ENCODE measurements around the gene HMGB1.

Gene HMGB1

DNA sequence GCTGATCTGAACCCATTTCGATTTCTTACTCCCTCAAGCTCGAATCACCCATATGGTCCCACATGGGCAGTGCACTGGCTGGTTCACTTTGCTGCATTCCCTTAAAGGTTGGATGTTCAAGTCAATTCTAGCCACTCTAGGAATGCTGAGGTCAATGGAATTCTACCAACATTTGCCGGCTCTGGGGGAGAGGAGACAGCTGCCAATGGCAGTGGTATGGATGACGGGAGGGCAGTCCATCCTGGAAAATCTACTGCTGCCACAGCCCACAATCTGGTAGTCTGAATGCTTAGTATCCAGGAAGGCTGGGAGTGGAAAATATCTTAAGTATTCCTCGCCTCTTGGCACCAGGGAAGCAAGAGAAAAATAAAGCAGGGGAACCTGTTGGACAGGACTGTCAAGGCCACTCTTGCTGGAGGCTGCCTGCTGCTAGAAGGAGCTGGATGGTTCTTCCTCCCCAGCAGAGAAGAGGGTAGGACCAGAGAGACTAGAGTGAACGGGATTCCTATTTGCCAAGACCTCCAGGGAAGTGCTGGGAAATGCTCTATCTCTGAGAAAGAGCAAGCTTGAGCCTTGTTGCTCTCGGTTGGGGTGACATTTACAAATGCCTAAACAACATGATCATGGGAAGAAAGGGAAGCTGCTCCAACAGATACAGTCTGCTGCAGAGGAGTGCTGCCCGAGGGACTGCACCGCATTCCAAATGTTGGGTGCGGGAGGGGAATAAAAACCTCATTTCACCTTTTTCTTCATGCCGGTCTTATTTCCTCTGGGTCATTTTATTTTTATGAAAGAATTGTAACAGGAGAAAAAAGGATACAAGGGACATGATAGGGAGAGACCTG lies 20.7 kb upstream of the HMGB1 start:
- Histone ChIP-seq H3K9ac (ENCODE audit: low read length) (no peak overlapping the region), H3K4me1 (ENCODE audit: insufficient read depth, low read length) (no peaks in the 10 kb centered on the region), H3K36me3 (ENCODE audit: insufficient read depth, low read length) (no peaks in the 10 kb centered on the region), H3K27me3 (ENCODE audit: control insufficient read depth in 1 of 2, insufficient read depth in 2 of 2, low read length in 2 of 2) (no peaks in the 10 kb centered on the region), H3K9me3 (ENCODE audit: low read length) (no peaks in the 10 kb centered on the region), H3K27ac (ENCODE audit: low read depth, low read length) (no peak overlapping the region), H3K4me3 (ENCODE audit: low read depth in 1 of 2, low read length in 2 of 2) (no peak overlapping the region)

DNA sequence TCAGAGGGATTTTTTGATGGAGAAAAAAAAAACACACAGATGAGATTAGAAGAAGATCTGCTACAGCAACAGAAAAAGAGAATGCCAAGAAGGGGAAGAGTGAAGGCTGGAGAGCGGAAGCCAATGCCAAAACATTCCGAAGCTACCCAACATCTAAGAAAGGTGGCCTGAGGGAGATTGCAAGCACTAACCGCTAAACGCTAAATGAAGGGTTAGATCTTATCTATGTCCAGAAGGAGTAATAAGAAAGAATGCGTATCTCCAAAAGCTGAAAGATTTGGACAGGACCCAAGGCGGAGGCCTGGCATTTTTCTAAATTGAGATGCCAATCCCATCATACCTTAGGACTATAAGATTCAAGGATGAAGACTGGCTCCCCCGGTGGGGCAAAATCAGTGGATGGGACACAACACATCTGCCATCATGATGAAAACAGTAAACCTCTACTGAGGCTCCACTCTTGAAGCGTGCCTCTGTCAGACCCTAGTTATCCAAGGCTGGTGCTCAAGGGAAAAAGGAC lies 15.6 kb upstream of the HMGB1 start:
- Histone ChIP-seq H3K27ac (ENCODE audit: low read depth, low read length) (no peak overlapping the region), H3K36me3 (ENCODE audit: insufficient read depth, low read length) (no peaks in the 10 kb centered on the region), H3K4me1 (ENCODE audit: insufficient read depth, low read length) (no peaks in the 10 kb centered on the region)

DNA sequence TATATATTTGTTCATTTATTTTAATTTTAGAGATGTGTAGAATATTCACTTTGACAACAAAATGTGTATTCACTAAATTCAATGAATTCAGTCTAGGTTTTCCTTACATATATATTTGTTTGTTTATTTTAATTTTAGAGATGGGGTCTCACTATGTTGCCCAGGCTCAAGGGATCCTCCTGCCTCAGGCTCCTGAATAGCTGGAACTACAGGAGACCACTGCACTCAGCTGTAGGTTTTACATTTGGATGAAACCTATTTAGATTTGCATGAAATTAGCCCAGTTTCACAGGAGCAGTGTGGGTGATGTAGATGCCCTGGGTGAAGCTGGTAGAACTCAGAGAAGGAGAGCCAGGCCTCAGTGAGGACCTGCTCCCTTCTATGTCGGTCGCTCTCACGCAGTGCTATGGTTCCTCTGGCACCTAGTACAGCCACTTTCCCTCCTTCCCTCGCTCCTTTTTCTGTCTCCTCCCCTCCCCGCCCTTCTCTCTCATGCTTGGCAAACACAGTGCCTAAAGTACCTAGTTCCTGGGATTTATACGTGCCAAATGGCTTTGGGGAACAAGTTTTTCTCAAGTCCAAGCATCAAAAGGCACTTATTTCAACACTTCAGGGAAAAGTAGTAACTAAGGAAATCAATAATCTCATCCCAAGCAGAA lies 14.7 kb upstream of the HMGB1 start:
- Histone ChIP-seq H3K27ac (ENCODE audit: low read depth, low read length) (no peak overlapping the region), H3K9ac (ENCODE audit: low read length) (no peak overlapping the region), H3K9me3 (ENCODE audit: low read length) (no peaks in the 10 kb centered on the region), H3K4me1 (ENCODE audit: insufficient read depth, low read length) (no peaks in the 10 kb centered on the region), H3K36me3 (ENCODE audit: insufficient read depth, low read length) (no peaks in the 10 kb centered on the region), H3K27me3 (ENCODE audit: control insufficient read depth in 1 of 2, insufficient read depth in 2 of 2, low read length in 2 of 2) (no peaks in the 10 kb centered on the region), H3K4me3 (ENCODE audit: low read depth in 1 of 2, low read length in 2 of 2) (no peak overlapping the region)

More for the DNA sequence above, 15.6 kb upstream of the HMGB1 start:
- H3K9me3 ChIP-seq (ENCODE audit: low read length): no peaks in the 10 kb centered on the region
- no peak overlapping the region for H3K4me3 ChIP-seq (ENCODE audit: low read depth in 1 of 2, low read length in 2 of 2)
- H3K27me3 ChIP-seq (ENCODE audit: control insufficient read depth in 1 of 2, insufficient read depth in 2 of 2, low read length in 2 of 2): no peaks in the 10 kb centered on the region
- no peak overlapping the region for H3K9ac ChIP-seq (ENCODE audit: low read length)

DNA sequence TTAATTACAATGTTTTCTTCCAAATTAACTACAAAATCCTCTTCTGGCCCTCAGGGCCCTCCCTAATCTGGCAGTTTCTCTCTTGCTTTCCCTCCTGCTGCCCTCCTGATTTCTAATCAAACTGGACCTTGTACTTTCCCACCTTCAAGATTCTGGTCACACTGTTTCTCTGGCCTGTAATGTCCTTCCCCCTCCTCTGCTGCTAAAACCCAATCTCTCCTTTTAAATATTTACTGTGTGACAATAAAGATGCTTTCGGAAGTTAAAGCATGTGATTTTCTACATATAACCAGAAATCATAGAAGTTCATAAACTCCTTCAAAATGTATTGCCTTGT lies 14.1 kb upstream of the HMGB1 start:
- no peaks in the 10 kb centered on the region for H3K4me1 ChIP-seq (ENCODE audit: insufficient read depth, low read length)
- H3K4me3 ChIP-seq (ENCODE audit: low read depth in 1 of 2, low read length in 2 of 2): no peak overlapping the region
- no peaks in the 10 kb centered on the region for H3K36me3 ChIP-seq (ENCODE audit: insufficient read depth, low read length)
- no peak overlapping the region for H3K27ac ChIP-seq (ENCODE audit: low read depth, low read length)
- no peak overlapping the region for H3K9ac ChIP-seq (ENCODE audit: low read length)
- no peaks in the 10 kb centered on the region for H3K9me3 ChIP-seq (ENCODE audit: low read length)
- H3K27me3 ChIP-seq (ENCODE audit: control insufficient read depth in 1 of 2, insufficient read depth in 2 of 2, low read length in 2 of 2): no peaks in the 10 kb centered on the region

- Histone ChIP-seq H3K4me3 (ENCODE audit: low read depth in 1 of 2, low read length in 2 of 2) (no peak overlapping the region), H3K27me3 (ENCODE audit: control insufficient read depth in 1 of 2, insufficient read depth in 2 of 2, low read length in 2 of 2) (no peaks in the 10 kb centered on the region), H3K36me3 (ENCODE audit: insufficient read depth, low read length) (no peaks in the 10 kb centered on the region), H3K4me1 (ENCODE audit: insufficient read depth, low read length) (no peaks in the 10 kb centered on the region), H3K9ac (ENCODE audit: low read length) (no peak overlapping the region), H3K27ac (ENCODE audit: low read depth, low read length) (no peak overlapping the region), H3K9me3 (ENCODE audit: low read length) (no peaks in the 10 kb centered on the region)
Measured at GRCh38 chr13:30479154-30479882, 13.6 kb upstream of the HMGB1 start.

GRCh38 chr13:30477346-30478195 lies 11.8 kb upstream of the HMGB1 start:
- no peak overlapping the region for H3K9ac ChIP-seq (ENCODE audit: low read length)
- H3K27ac ChIP-seq (ENCODE audit: low read depth, low read length): no peak overlapping the region
- H3K9me3 ChIP-seq (ENCODE audit: low read length): no peaks in the 10 kb centered on the region
- no peaks in the 10 kb centered on the region for H3K27me3 ChIP-seq (ENCODE audit: control insufficient read depth in 1 of 2, insufficient read depth in 2 of 2, low read length in 2 of 2)
- no peaks in the 10 kb centered on the region for H3K4me1 ChIP-seq (ENCODE audit: insufficient read depth, low read length)
- H3K36me3 ChIP-seq (ENCODE audit: insufficient read depth, low read length): no peaks in the 10 kb centered on the region
- no peak overlapping the region for H3K4me3 ChIP-seq (ENCODE audit: low read depth in 1 of 2, low read length in 2 of 2)

DNA sequence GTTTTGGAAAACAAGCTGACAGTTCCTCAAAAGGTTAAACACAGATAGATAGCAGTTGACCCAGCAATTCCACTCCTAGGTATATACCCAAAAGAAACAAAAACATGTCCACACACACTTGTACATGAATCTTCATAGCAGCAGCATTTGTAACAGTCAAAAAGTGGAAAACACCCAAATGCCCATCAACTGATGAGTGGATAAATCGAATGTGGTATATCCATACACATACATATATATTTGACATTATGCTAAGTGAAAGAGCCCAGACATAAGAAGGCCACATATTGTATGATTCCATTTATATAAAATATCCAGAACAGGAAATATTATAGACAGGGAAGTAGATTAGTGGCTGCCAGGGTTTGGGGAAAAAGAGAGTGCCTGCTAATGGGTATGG lies 7.9 kb upstream of the HMGB1 start:
- H3K27ac ChIP-seq (ENCODE audit: low read depth, low read length): no peak overlapping the region
- H3K4me1 ChIP-seq (ENCODE audit: insufficient read depth, low read length): no peaks in the 10 kb centered on the region
- H3K4me3 ChIP-seq (ENCODE audit: low read depth in 1 of 2, low read length in 2 of 2): no peak overlapping the region
- H3K27me3 ChIP-seq (ENCODE audit: control insufficient read depth in 1 of 2, insufficient read depth in 2 of 2, low read length in 2 of 2): no peaks in the 10 kb centered on the region
- no peaks in the 10 kb centered on the region for H3K9me3 ChIP-seq (ENCODE audit: low read length)
- H3K9ac ChIP-seq (ENCODE audit: low read length): no peak overlapping the region
- no peaks in the 10 kb centered on the region for H3K36me3 ChIP-seq (ENCODE audit: insufficient read depth, low read length)

- Histone ChIP-seq H3K9me3 (ENCODE audit: low read length) (no peaks in the 10 kb centered on the region), H3K9ac (ENCODE audit: low read length) (no peak overlapping the region), H3K4me1 (ENCODE audit: insufficient read depth, low read length) (peaks cover 20% of the 10 kb centered on the region)
Measured at GRCh38 chr13:30466841-30467252, 1.1 kb upstream of the HMGB1 start.

DNA sequence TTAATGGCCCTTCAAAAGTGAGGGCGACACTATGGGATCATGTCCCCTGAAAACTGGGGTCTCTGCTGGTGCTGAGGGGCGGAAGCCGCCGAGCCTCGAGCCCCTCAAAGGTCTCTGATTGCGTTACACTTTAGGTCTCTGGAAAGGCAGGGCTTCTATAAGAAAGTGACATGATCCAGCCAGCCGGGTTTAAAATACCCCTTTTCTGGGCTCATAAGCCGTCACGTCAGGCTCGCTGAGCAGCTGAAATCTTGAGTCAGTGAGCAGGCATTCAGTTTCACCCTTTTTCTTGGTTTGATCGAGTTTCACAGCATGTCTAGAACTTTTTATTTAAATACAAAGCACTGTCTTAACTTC lies 600 bp upstream of the HMGB1 start:
- peaks cover 25% of the 10 kb centered on the region for H3K4me1 ChIP-seq (ENCODE audit: insufficient read depth, low read length)
- no peak overlapping the region for H3K27ac ChIP-seq (ENCODE audit: low read depth, low read length)
- no peak overlapping the region for H3K9ac ChIP-seq (ENCODE audit: low read length)
- peaks cover 17% of the 10 kb centered on the region for H3K36me3 ChIP-seq (ENCODE audit: insufficient read depth, low read length)
- H3K4me3 ChIP-seq (ENCODE audit: low read depth in 1 of 2, low read length in 2 of 2): no peak overlapping the region
- H3K27me3 ChIP-seq (ENCODE audit: control insufficient read depth in 1 of 2, insufficient read depth in 2 of 2, low read length in 2 of 2): no peaks in the 10 kb centered on the region
- no peaks in the 10 kb centered on the region for H3K9me3 ChIP-seq (ENCODE audit: low read length)

More at GRCh38 chr13:30466841-30467252, 1.1 kb upstream of the HMGB1 start:
- Histone ChIP-seq H3K4me3 (ENCODE audit: low read depth in 1 of 2, low read length in 2 of 2) (no peak overlapping the region), H3K36me3 (ENCODE audit: insufficient read depth, low read length) (peaks cover 14% of the 10 kb centered on the region), H3K27ac (ENCODE audit: low read depth, low read length) (no peak overlapping the region), H3K27me3 (ENCODE audit: control insufficient read depth in 1 of 2, insufficient read depth in 2 of 2, low read length in 2 of 2) (no peaks in the 10 kb centered on the region)

- H3K27me3 ChIP-seq (ENCODE audit: control insufficient read depth in 1 of 2, insufficient read depth in 2 of 2, low read length in 2 of 2): no peaks in the 10 kb centered on the region
- H3K27ac ChIP-seq (ENCODE audit: low read depth, low read length): peak overlapping the region; percentile 94
- H3K4me3 ChIP-seq (ENCODE audit: low read depth in 1 of 2, low read length in 2 of 2): peak overlapping the region; percentile 60 to 86
- peaks cover 18% of the 10 kb centered on the region for H3K36me3 ChIP-seq (ENCODE audit: insufficient read depth, low read length)
- no peak overlapping the region for H3K9ac ChIP-seq (ENCODE audit: low read length)
- peaks cover 27% of the 10 kb centered on the region for H3K4me1 ChIP-seq (ENCODE audit: insufficient read depth, low read length)
- H3K9me3 ChIP-seq (ENCODE audit: low read length): no peaks in the 10 kb centered on the region
Measured at GRCh38 chr13:30465343-30465592, 468 bp downstream of the HMGB1 start.
